HepG2 (cell line): ENCODE results near the gene ONECUT1. TPM values are rescaled to one million over a fixed set of nuclear protein-coding genes. Genes with fewer than 3 reads are reported as not detected.
"Not testable (repeated sequence)": the region's sequence is repeated elsewhere in the genome, so short reads cannot be mapped to it uniquely, and the experiment has no call there.

Experiments used
- BRD4 ChIP-seq: sonication (generic); formaldehyde crosslinking; IDR thresholded peaks from 2 replicates; pipeline ENCODE4 v1.4.0; 2020; ENCODE audit warnings: missing genetic modification reagents
- FOXA3 ChIP-seq: IDR thresholded peaks from 2 replicates; pipeline ENCODE4 v1.6.1; 2016; ENCODE audit warnings: missing genetic modification reagents, missing compliant biosample characterization
- FOXC1 ChIP-seq: sonication (generic); formaldehyde crosslinking; IDR thresholded peaks from 2 replicates; pipeline ENCODE4 v1.8.0; 2022; ENCODE audit warnings: mild to moderate bottlenecking, missing genetic modification reagents, borderline replicate concordance
- FOXJ3 ChIP-seq: sonication (generic); formaldehyde crosslinking; IDR thresholded peaks from 2 replicates; pipeline ENCODE4 v1.4.0; 2020; ENCODE audit warnings: missing genetic modification reagents, mild to moderate bottlenecking, borderline replicate concordance
- HDAC1 ChIP-seq: sonication (generic); formaldehyde crosslinking; IDR thresholded peaks from 2 replicates; pipeline ENCODE4 v1.5.1; 2020; ENCODE audit warnings: mild to moderate bottlenecking, missing genetic modification reagents
- ISL2 ChIP-seq: sonication (generic); formaldehyde crosslinking; IDR thresholded peaks from 2 replicates; pipeline ENCODE4 v1.5.0; 2020; ENCODE audit warnings: missing genetic modification reagents
- KDM2A ChIP-seq: sonication (generic); formaldehyde crosslinking; IDR thresholded peaks from 2 replicates; pipeline ENCODE4 v1.4.0; 2020; ENCODE audit warnings: low read depth, missing genetic modification reagents, borderline replicate concordance
- KDM5B ChIP-seq: sonication (generic); formaldehyde crosslinking; IDR thresholded peaks from 2 replicates; pipeline ENCODE4 v1.4.0; 2020; ENCODE audit warnings: missing genetic modification reagents, mild to moderate bottlenecking, borderline replicate concordance
- PHF21A ChIP-seq: sonication (generic); formaldehyde crosslinking; IDR thresholded peaks from 2 replicates; pipeline ENCODE4 v1.5.0; 2020; ENCODE audit warnings: mild to moderate bottlenecking, missing genetic modification reagents
- PITX1 ChIP-seq: sonication (generic); formaldehyde crosslinking; IDR thresholded peaks from 2 replicates; pipeline ENCODE4 v1.5.1; 2020; ENCODE audit warnings: mild to moderate bottlenecking, missing genetic modification reagents
- SOX13 ChIP-seq, 3 experiments: fragments of 450-650 bp in 1 of 3; sonication (generic) in 1 of 3; formaldehyde crosslinking in 1 of 3; IDR thresholded peaks in 2 of 3; conservative IDR thresholded peaks in 1 of 3; 2 replicates each; pipeline versions ENCODE4 v1.5.0 to v1.6.1; 2016 to 2020; ENCODE audit warnings: antibody characterized with exemption in 1 of 3, mild to moderate bottlenecking in 1 of 3, missing compliant biosample characterization in 1 of 3, missing genetic modification reagents in 1 of 3, moderate library complexity in 1 of 3
- TARDBP ChIP-seq: sonication (generic); formaldehyde crosslinking; IDR thresholded peaks from 2 replicates; pipeline ENCODE4 v1.8.0; 2022; ENCODE audit warnings: mild to moderate bottlenecking, missing genetic modification reagents
- TFE3 ChIP-seq: IDR thresholded peaks from 2 replicates; pipeline ENCODE4 v1.6.1; 2016
- ZC3H13 ChIP-seq: sonication (generic); formaldehyde crosslinking; IDR thresholded peaks from 2 replicates; pipeline ENCODE4 v1.8.1; 2023; ENCODE audit warnings: mild to moderate bottlenecking, missing genetic modification reagents, moderate library complexity
- ZFY ChIP-seq: sonication (generic); formaldehyde crosslinking; IDR thresholded peaks from 2 replicates; pipeline ENCODE4 v1.4.0; 2020; ENCODE audit warnings: missing genetic modification reagents
- ZNF232 ChIP-seq: sonication (generic); formaldehyde crosslinking; IDR thresholded peaks from 2 replicates; pipeline ENCODE4 v1.4.0; 2020; ENCODE audit warnings: missing genetic modification reagents, borderline replicate concordance
- ZNF501 ChIP-seq: sonication (generic); formaldehyde crosslinking; IDR thresholded peaks from 2 replicates; pipeline ENCODE4 v1.5.1; 2020; ENCODE audit warnings: mild to moderate bottlenecking, moderate library complexity, missing genetic modification reagents
- ZNF550 ChIP-seq: sonication (generic); formaldehyde crosslinking; IDR thresholded peaks from 2 replicates; pipeline ENCODE4 v1.4.0; 2020; ENCODE audit warnings: mild to moderate bottlenecking, missing genetic modification reagents, borderline replicate concordance
- ZNF605 ChIP-seq: sonication (generic); formaldehyde crosslinking; IDR thresholded peaks from 2 replicates; pipeline ENCODE4 v1.8.0; 2022; ENCODE audit warnings: mild to moderate bottlenecking, missing genetic modification reagents
- ZNF619 ChIP-seq: sonication (generic); formaldehyde crosslinking; IDR thresholded peaks from 2 replicates; pipeline ENCODE4 v1.4.0; 2020; ENCODE audit warnings: mild to moderate bottlenecking, missing genetic modification reagents
- polyA plus RNA-seq, 8 experiments: library from polyadenylated mRNA; depleted of rRNA in 3 of 8; stranded (reverse) in 7 of 8; unstranded in 1 of 8; fragments of >200 nt; fragmentation: Illumina TruSeq in 4 of 8; extraction: Trizol in 4 of 8; gene quantifications; 2 replicates each; pipeline versions ENCODE4 v1.2.1 to v1.2.3, GENCODE V29; 2011 to 2016; ENCODE audit warnings: low read depth in 4 of 8, missing spikeins in 1 of 8, mixed read lengths in 1 of 8; ENCODE audit not compliant: insufficient read depth in 1 of 8
- total RNA-seq, 5 experiments: library from RNA; depleted of rRNA; stranded (reverse); fragments of >200 nt; fragmentation: Illumina TruSeq; extraction: Trizol; gene quantifications; 2 replicates each; pipeline ENCODE4 v1.2.3, GENCODE V29; 2016; ENCODE audit warnings: low read depth in 1 of 5
- TF ChIP-seq, protein P1 (sequence below): sonication (generic); formaldehyde crosslinking; conservative IDR thresholded peaks from 2 replicates; pipeline ENCODE4 v1.8.0; 2022; ENCODE audit warnings: mild to moderate bottlenecking, moderate library complexity, missing genetic modification reagents
- TF ChIP-seq, protein P2 (sequence below): sonication (generic); IDR thresholded peaks from 2 replicates; pipeline ENCODE4 v1.6.1; 2016; ENCODE audit warnings: low read depth, borderline replicate concordance
- TF ChIP-seq, protein P3 (sequence below), 2 experiments: fragments of 450-650 bp in 1 of 2; sonication (generic) in 1 of 2; formaldehyde crosslinking; IDR thresholded peaks; 2 replicates each; pipeline versions ENCODE4 v1.5.0 to v1.8.0; 2020 to 2022; ENCODE audit warnings: mild to moderate bottlenecking in 1 of 2, missing genetic modification reagents in 1 of 2

The ONECUT1 gene
- total and polyA plus RNA-seq, 2 of the 13 experiments (the other 11 are each of a cell fraction or from before 2014, with no cell fraction given), result 3.5 to 9.1 TPM

DNA sequence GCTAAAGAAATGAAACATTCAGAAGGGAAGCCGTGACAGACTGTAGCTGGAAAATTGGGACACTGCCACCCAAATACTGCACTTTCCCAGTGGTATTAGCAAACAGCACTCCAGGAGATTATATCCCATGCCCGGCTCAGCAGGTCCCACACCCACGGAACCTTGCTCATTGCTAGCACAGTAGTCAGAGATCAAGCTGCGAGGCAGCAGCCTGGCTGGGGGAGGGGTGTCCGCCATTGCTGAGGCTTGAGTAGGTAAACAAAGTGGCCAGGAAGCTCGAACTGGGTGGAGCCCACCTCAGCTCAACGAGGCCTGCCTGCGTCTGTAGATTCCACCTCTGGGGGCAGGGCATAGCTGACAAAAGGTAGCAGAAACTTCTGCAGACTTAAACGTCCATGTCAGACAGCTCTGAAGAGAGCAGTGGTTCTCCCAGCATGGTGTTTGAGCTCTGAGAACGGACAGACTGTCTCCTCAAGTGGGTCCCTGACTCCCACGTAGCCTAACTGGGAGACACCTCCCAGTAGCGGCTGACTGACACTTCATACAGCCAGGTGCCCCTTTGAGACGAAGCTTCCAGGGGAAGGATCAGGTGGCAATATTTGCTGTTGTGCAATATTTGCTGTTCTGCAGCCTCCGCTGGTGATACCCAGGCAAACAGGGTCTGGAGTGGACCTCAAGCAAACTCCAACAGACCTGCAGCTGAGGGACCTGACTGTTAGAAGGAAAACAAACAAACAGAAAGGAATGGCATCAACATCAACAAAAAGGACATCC, 34.2 kb upstream of the ONECUT1 start (continued):
- TF ChIP-seq, protein P1, sequence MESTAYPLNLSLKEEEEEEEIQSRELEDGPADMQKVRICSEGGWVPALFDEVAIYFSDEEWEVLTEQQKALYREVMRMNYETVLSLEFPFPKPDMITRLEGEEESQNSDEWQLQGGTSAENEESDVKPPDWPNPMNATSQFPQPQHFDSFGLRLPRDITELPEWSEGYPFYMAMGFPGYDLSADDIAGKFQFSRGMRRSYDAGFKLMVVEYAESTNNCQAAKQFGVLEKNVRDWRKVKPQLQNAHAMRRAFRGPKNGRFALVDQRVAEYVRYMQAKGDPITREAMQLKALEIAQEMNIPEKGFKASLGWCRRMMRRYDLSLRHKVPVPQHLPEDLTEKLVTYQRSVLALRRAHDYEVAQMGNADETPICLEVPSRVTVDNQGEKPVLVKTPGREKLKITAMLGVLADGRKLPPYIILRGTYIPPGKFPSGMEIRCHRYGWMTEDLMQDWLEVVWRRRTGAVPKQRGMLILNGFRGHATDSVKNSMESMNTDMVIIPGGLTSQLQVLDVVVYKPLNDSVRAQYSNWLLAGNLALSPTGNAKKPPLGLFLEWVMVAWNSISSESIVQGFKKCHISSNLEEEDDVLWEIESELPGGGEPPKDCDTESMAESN (CRISPR knock-in tag), result peak; percentile 62
- TF ChIP-seq FOXC1 (CRISPR knock-in tag) (0 out of 2 replicates have a peak, but pooled peaks have one; percentile 23), TARDBP (CRISPR knock-in tag) (peak; percentile 71; the same call in 1 of the 2 replicates), KDM5B (peak; percentile 56; the same call in 1 of the 2 replicates), ZNF501 (peak; percentile 79), PITX1 (CRISPR knock-in tag) (peak; percentile 26; the same call in 1 of the 2 replicates), FOXJ3 (peak; percentile 25; the same call in 1 of the 2 replicates), BRD4 (peak; percentile 48; the same call in 1 of the 2 replicates), ZNF619 (CRISPR knock-in tag) (0 out of 2 replicates have a peak, but pooled peaks have one; percentile 38), SOX13 (CRISPR knock-in tag; conservative IDR thresholded peaks at IDR 0.05 in 1 of 2, IDR thresholded peaks at IDR 0.05 in 1 of 2) (0 out of 4 replicates have a peak, but pooled peaks of 1 of the 2 experiments have one; percentile 54), FOXA3 (peak; percentile 81), PHF21A (CRISPR knock-in tag) (peak; percentile 61), KDM2A (CRISPR knock-in tag) (peak; percentile 62; the same call in 1 of the 2 replicates), ZFY (CRISPR knock-in tag) (0 out of 2 replicates have a peak, but pooled peaks have one; percentile 18), ZNF550 (CRISPR knock-in tag) (0 out of 2 replicates have a peak, but pooled peaks have one; percentile 44), ZNF232 (peak; percentile 37; the same call in 1 of the 2 replicates), HDAC1 (CRISPR knock-in tag) (peak; percentile 71; the same call in 1 of the 2 replicates), ISL2 (peak; percentile 52), TFE3 (CRISPR knock-in tag) (peak; percentile 52; the same call in 1 of the 2 replicates), ZNF605 (CRISPR knock-in tag) (peak; percentile 87), ZC3H13 (0 out of 2 replicates have a peak, but pooled peaks have one; percentile 34)
- not testable (repeated sequence) for TF ChIP-seq SOX13 (IDR thresholded peaks at IDR 0.05)
- TF ChIP-seq, protein P2, sequence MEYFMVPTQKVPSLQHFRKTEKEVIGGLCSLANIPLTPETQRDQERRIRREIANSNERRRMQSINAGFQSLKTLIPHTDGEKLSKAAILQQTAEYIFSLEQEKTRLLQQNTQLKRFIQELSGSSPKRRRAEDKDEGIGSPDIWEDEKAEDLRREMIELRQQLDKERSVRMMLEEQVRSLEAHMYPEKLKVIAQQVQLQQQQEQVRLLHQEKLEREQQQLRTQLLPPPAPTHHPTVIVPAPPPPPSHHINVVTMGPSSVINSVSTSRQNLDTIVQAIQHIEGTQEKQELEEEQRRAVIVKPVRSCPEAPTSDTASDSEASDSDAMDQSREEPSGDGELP, result peak; percentile 72; the same call in 1 of the 2 replicates
- TF ChIP-seq, protein P3, sequence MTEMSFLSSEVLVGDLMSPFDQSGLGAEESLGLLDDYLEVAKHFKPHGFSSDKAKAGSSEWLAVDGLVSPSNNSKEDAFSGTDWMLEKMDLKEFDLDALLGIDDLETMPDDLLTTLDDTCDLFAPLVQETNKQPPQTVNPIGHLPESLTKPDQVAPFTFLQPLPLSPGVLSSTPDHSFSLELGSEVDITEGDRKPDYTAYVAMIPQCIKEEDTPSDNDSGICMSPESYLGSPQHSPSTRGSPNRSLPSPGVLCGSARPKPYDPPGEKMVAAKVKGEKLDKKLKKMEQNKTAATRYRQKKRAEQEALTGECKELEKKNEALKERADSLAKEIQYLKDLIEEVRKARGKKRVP (CRISPR knock-in tag; IDR thresholded peaks at IDR 0.05), result 0 out of 4 replicates have a peak, but pooled peaks of 1 of the 2 experiments have one; percentile 28
